SK-N-SH treated with all-trans-retinoic acid at 6 μM for 48 hours (cell line): ENCODE measurements around the gene RAPGEF1.
A peak's percentile ranks its signal among the peaks of the same experiment; 100 is the strongest.

Experiments
- ATAC-seq: fragments of 200-7000 bp; cut with Tn5 transposase; 3 replicates; pipeline ENCODE4 v1.9.1; 2020; ENCODE audit warnings: mild to moderate bottlenecking, moderate library complexity
- ARNTL ChIP-seq: fragments of 450-650 bp; formaldehyde crosslinking; IDR thresholded peaks from 2 replicates; pipeline ENCODE4 v1.5.0; 2020; ENCODE audit warnings: low read depth, mild to moderate bottlenecking, moderate library complexity, borderline replicate concordance
- BACH2 ChIP-seq: fragments of 250-450 bp; sonication (Bioruptor Pico); IDR thresholded peaks from 2 replicates; pipeline ENCODE4 v1.9.0; 2021; ENCODE audit warnings: mild to moderate bottlenecking, borderline replicate concordance
- CSDC2 ChIP-seq: fragments of 250-450 bp; sonication (Bioruptor Pico); IDR thresholded peaks from 2 replicates; pipeline ENCODE4 v1.5.0; 2020; ENCODE audit warnings: mild to moderate bottlenecking, moderate library complexity
- ESRRG ChIP-seq: fragments of 250-450 bp; sonication (Bioruptor Pico); IDR thresholded peaks from 2 replicates; pipeline ENCODE4 v1.6.1; 2021; ENCODE audit warnings: mild to moderate bottlenecking
- GLIS3 ChIP-seq: fragments of 250-450 bp; sonication (Bioruptor Pico); IDR thresholded peaks from 2 replicates; pipeline ENCODE4 v1.5.0; 2020; ENCODE audit warnings: mild to moderate bottlenecking, moderate library complexity
- ISL1 ChIP-seq: fragments of 250-450 bp; sonication (Bioruptor Pico); IDR thresholded peaks from 2 replicates; pipeline ENCODE4 v2.1.2; 2022; ENCODE audit warnings: mild to moderate bottlenecking, moderate library complexity
- OSR1 ChIP-seq: fragments of 250-450 bp; sonication (Bioruptor Pico); IDR thresholded peaks from 2 replicates; pipeline ENCODE4 v1.8.0; 2022; ENCODE audit warnings: moderate library complexity, mild to moderate bottlenecking, inconsistent platforms
- PPARA ChIP-seq: fragments of 250-450 bp; sonication (Bioruptor Pico); IDR thresholded peaks from 2 replicates; pipeline ENCODE4 v1.5.0; 2020; ENCODE audit warnings: mild to moderate bottlenecking, borderline replicate concordance
- RARB ChIP-seq: fragments of 250-450 bp; sonication (Bioruptor Pico); IDR thresholded peaks from 2 replicates; pipeline ENCODE4 v1.8.0; 2021; ENCODE audit warnings: mild to moderate bottlenecking, moderate library complexity
- SNAI2 ChIP-seq: fragments of 250-450 bp; sonication (Bioruptor Pico); IDR thresholded peaks from 2 replicates; pipeline ENCODE4 v1.5.0; 2020; ENCODE audit warnings: mild to moderate bottlenecking, moderate library complexity
- TCF4 ChIP-seq: fragments of 250-450 bp; sonication (Bioruptor Pico); IDR thresholded peaks from 2 replicates; pipeline ENCODE4 v1.8.0; 2021; ENCODE audit warnings: mild to moderate bottlenecking, moderate library complexity, borderline replicate concordance
- TOX ChIP-seq: fragments of 250-450 bp; sonication (Bioruptor Pico); IDR thresholded peaks from 2 replicates; pipeline ENCODE4 v1.8.0; 2021; ENCODE audit warnings: mild to moderate bottlenecking, moderate library complexity, borderline replicate concordance
- ZC3H10 ChIP-seq: fragments of 250-450 bp; sonication (Bioruptor Pico); IDR thresholded peaks from 2 replicates; pipeline ENCODE4 v1.5.1; 2021; ENCODE audit warnings: mild to moderate bottlenecking, moderate library complexity
- ZFP3 ChIP-seq: fragments of 250-450 bp; sonication (Bioruptor Pico); IDR thresholded peaks from 2 replicates; pipeline ENCODE4 v1.5.0; 2020; ENCODE audit warnings: mild to moderate bottlenecking, moderate library complexity
- ZFP30 ChIP-seq: fragments of 450-650 bp; formaldehyde crosslinking; IDR thresholded peaks from 2 replicates; pipeline ENCODE4 v1.5.0; 2022; ENCODE audit warnings: mild to moderate bottlenecking, moderate library complexity
- ZNF565 ChIP-seq: fragments of 450-650 bp; formaldehyde crosslinking; conservative IDR thresholded peaks from 2 replicates; pipeline ENCODE4 v1.5.0; 2020; ENCODE audit warnings: low read depth, mild to moderate bottlenecking, moderate library complexity
- ZNF70 ChIP-seq: fragments of 450-650 bp; formaldehyde crosslinking; IDR thresholded peaks from 2 replicates; pipeline ENCODE4 v1.5.0; 2020; ENCODE audit warnings: mild to moderate bottlenecking, moderate library complexity
- ZNF8 ChIP-seq: fragments of 450-650 bp; formaldehyde crosslinking; IDR thresholded peaks from 2 replicates; pipeline ENCODE4 v1.5.0; 2020; ENCODE audit warnings: mild to moderate bottlenecking, moderate library complexity
- TF ChIP-seq, protein P1 (sequence below): fragments of 250-450 bp; sonication (Bioruptor Pico); IDR thresholded peaks from 2 replicates; pipeline ENCODE4 v1.8.0; 2020; ENCODE audit warnings: mild to moderate bottlenecking, moderate library complexity, borderline replicate concordance
- TF ChIP-seq, protein P2 (sequence below): fragments of 250-450 bp; sonication (Bioruptor Pico); IDR thresholded peaks from 2 replicates; pipeline ENCODE4 v1.5.1; 2020; ENCODE audit warnings: low read depth, mild to moderate bottlenecking, moderate library complexity
- TF ChIP-seq, protein P3 (sequence below): fragments of 250-450 bp; sonication (Bioruptor Pico); IDR thresholded peaks from 2 replicates; pipeline ENCODE4 v1.5.0; 2020; ENCODE audit warnings: mild to moderate bottlenecking, moderate library complexity

Gene RAPGEF1

DNA sequence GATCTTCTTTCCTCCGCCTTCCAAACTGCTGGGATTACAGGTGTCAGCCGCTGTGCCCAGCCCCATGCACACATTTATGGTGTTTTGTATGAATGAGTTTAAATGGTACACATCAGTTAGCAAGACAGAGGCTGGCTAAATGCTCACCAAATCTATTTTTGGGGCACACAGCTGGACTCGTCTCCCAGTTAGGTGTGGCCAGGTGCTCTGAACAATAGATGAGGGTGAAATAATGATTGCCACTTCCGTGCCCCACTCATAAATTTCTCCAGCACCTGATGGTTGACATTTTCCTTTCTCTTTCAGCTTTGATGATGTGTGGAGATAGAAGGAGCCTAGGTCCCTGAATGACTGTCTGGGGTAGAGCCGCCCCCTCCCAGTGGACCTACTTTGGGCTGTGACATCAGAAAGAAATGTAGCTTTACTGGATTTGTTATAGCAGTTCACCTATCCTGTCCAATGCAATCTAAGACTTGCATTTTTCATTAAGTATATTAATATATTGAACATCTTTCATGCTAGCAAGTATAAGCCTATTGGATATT lies 8.6 kb upstream of the RAPGEF1 start:
- no peak for TF ChIP-seq PPARA (CRISPR knock-in tag)
- TF ChIP-seq GLIS3 (CRISPR knock-in tag): no peak
- TF ChIP-seq BACH2 (CRISPR knock-in tag): no peak
- no peak for TF ChIP-seq ESRRG
- no peak for TF ChIP-seq SNAI2 (CRISPR knock-in tag)
- TF ChIP-seq ZC3H10: no peak
- no peak for TF ChIP-seq TOX (CRISPR knock-in tag)
- TF ChIP-seq ZNF565 (CRISPR knock-in tag): no peak
- TF ChIP-seq ZNF70 (CRISPR knock-in tag): no peak
- TF ChIP-seq ZFP3 (CRISPR knock-in tag): no peak
- TF ChIP-seq, protein P1, sequence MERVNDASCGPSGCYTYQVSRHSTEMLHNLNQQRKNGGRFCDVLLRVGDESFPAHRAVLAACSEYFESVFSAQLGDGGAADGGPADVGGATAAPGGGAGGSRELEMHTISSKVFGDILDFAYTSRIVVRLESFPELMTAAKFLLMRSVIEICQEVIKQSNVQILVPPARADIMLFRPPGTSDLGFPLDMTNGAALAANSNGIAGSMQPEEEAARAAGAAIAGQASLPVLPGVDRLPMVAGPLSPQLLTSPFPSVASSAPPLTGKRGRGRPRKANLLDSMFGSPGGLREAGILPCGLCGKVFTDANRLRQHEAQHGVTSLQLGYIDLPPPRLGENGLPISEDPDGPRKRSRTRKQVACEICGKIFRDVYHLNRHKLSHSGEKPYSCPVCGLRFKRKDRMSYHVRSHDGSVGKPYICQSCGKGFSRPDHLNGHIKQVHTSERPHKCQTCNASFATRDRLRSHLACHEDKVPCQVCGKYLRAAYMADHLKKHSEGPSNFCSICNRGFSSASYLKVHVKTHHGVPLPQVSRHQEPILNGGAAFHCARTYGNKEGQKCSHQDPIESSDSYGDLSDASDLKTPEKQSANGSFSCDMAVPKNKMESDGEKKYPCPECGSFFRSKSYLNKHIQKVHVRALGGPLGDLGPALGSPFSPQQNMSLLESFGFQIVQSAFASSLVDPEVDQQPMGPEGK (CRISPR knock-in tag): no peak
- no peak for TF ChIP-seq OSR1 (CRISPR knock-in tag)
- TF ChIP-seq TCF4 (CRISPR knock-in tag): no peak
- no peak for TF ChIP-seq RARB (CRISPR knock-in tag)
- TF ChIP-seq, protein P2, sequence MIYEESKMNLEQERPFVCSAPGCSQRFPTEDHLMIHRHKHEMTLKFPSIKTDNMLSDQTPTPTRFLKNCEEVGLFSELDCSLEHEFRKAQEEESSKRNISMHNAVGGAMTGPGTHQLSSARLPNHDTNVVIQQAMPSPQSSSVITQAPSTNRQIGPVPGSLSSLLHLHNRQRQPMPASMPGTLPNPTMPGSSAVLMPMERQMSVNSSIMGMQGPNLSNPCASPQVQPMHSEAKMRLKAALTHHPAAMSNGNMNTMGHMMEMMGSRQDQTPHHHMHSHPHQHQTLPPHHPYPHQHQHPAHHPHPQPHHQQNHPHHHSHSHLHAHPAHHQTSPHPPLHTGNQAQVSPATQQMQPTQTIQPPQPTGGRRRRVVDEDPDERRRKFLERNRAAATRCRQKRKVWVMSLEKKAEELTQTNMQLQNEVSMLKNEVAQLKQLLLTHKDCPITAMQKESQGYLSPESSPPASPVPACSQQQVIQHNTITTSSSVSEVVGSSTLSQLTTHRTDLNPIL (CRISPR knock-in tag): no peak
- TF ChIP-seq ZFP30 (CRISPR knock-in tag): no peak

DNA sequence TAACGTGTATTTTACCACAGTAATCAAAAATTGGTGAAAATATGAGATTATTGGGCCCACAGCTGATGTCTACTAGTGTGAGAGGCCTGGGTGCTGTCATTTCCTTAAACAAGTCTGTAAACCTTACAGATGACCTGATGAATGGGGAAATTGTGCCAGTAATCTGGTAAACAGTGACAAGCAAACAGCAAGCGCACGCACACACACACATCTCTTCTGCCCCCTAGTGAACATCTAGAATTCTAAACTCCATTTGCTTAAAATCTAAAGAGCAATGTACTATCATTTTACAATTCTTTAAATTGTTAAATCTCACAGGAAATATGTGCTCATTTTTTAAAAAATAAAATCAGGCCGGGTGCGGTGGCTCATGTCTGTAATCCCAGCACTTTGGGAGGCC lies 7.5 kb upstream of the RAPGEF1 start:
- peak; percentile 80 for ATAC-seq
- TF ChIP-seq, protein P3, sequence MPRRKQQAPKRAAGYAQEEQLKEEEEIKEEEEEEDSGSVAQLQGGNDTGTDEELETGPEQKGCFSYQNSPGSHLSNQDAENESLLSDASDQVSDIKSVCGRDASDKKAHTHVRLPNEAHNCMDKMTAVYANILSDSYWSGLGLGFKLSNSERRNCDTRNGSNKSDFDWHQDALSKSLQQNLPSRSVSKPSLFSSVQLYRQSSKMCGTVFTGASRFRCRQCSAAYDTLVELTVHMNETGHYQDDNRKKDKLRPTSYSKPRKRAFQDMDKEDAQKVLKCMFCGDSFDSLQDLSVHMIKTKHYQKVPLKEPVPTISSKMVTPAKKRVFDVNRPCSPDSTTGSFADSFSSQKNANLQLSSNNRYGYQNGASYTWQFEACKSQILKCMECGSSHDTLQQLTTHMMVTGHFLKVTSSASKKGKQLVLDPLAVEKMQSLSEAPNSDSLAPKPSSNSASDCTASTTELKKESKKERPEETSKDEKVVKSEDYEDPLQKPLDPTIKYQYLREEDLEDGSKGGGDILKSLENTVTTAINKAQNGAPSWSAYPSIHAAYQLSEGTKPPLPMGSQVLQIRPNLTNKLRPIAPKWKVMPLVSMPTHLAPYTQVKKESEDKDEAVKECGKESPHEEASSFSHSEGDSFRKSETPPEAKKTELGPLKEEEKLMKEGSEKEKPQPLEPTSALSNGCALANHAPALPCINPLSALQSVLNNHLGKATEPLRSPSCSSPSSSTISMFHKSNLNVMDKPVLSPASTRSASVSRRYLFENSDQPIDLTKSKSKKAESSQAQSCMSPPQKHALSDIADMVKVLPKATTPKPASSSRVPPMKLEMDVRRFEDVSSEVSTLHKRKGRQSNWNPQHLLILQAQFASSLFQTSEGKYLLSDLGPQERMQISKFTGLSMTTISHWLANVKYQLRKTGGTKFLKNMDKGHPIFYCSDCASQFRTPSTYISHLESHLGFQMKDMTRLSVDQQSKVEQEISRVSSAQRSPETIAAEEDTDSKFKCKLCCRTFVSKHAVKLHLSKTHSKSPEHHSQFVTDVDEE (CRISPR knock-in tag): no peak
- TF ChIP-seq TCF4 (CRISPR knock-in tag) (no peak), ZNF8 (CRISPR knock-in tag) (no peak), ZNF565 (CRISPR knock-in tag) (no peak), ZFP30 (CRISPR knock-in tag) (no peak), RARB (CRISPR knock-in tag) (no peak), CSDC2 (CRISPR knock-in tag) (no peak), ESRRG (no peak), SNAI2 (CRISPR knock-in tag) (no peak), ZFP3 (CRISPR knock-in tag) (no peak), ISL1 (no peak), BACH2 (CRISPR knock-in tag) (no peak), PPARA (CRISPR knock-in tag) (no peak), ARNTL (no peak)
- TF ChIP-seq, protein P1 (CRISPR knock-in tag): no peak
- TF ChIP-seq, protein P2 (CRISPR knock-in tag): no peak

More for the DNA sequence above, 8.6 kb upstream of the RAPGEF1 start:
- ATAC-seq: no peak

DNA sequence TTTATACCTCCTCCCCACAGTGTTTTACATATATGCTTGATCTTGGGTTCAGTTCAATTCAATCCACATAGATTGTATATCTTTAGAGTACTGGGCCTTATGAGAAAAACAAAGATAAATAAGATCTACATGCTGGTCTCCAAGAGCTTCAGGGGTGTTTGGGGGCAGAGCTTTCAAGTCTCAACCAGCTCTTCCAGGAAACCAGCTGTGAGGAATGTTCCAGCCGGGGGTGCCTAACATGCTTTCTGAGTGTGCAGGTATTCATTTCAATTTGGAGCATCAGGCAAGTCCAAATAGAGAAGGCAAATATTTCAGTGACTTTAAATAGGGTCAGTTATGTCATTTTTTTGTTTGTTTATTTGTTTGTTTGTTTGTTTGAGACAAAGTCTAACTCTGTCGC lies 5.7 kb upstream of the RAPGEF1 start:
- no peak for ATAC-seq
- TF ChIP-seq, protein P1 (CRISPR knock-in tag): no peak
- TF ChIP-seq ZC3H10 (no peak), ZFP3 (CRISPR knock-in tag) (no peak), GLIS3 (CRISPR knock-in tag) (no peak)
- TF ChIP-seq, protein P2 (CRISPR knock-in tag): no peak
- TF ChIP-seq, protein P3 (CRISPR knock-in tag): no peak
